CMK (cell line): ENCODE data around the gene FBLN2.

Experiments used
- DNase-seq: peaks from one replicate; pipeline ENCODE4 v3.0.0-alpha.2; 2010; ENCODE audit warnings: low read depth

FBLN2 gene

DNA sequence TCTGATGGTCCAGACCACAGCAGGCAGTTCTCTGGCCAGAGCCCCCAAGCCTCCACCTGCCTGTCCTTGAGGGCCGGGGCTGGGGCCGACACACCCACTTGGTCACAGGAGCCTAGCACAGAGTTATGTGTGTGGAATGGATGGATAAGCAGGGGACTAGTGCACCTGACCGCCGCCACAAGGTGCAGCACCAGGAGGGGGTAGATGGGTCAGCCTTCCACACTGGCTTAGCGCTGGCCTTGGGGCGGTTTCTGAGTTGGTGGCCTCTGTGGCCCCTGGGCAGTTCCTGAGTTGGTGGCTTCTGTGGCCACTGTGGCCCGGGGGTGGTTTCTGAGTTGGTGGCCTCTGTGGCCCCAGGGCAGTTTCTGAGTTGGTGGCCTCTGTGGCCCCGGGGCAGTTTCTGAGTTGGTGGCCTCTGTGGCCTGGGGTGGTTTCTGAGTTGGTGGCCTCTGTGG, 75.8 kb downstream of the FBLN2 start:
- no peak for DNase-seq

DNA sequence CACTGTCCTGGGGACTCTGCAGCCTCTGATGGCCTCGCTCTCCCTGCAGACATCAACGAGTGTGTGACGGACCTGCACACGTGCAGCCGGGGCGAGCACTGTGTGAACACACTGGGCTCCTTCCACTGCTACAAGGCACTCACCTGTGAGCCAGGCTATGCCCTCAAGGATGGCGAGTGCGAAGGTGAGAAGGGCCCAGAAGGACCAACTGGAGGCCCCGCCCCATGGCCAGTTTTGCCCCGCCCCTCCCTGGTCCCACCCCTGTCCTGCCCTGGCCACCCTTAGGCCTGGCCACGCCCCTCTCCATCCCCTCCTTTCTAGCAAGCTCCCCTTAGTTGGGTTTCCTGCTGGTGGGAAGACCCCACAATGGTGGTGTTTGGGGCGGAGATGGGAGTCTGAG, 77.5 kb downstream of the FBLN2 start:
- DNase-seq = no peak

- no peak for DNase-seq
Observed at GRCh38 chr3:13626915-13627460, 78.1 kb downstream of the FBLN2 start.

GRCh38 chr3:13627681-13628080, 78.8 kb downstream of the FBLN2 start:
- DNase-seq = no peak

- DNase-seq = no peak
Observed at GRCh38 chr3:13628432-13628831, 79.5 kb downstream of the FBLN2 start.

GRCh38 chr3:13628841-13629551, 80.1 kb downstream of the FBLN2 start:
- no peak for DNase-seq

DNA sequence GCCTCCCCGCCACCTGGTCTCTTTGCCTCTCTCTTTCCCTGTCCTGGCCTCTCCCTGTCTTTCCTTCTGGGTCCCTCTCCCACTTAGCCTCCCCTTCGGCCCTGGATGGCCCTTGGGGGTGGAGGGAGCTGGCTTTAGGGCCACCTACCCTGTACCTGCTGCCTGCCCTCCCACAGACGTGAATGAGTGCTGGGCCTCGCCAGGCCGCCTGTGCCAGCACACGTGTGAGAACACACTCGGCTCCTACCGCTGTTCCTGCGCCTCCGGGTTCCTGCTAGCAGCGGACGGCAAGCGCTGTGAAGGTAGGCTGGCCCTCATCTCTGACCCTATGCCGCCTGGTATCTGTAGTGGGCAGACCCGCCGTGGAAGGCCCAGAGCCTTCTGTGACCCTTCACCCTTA, 80.7 kb downstream of the FBLN2 start:
- DNase-seq = no peak

DNA sequence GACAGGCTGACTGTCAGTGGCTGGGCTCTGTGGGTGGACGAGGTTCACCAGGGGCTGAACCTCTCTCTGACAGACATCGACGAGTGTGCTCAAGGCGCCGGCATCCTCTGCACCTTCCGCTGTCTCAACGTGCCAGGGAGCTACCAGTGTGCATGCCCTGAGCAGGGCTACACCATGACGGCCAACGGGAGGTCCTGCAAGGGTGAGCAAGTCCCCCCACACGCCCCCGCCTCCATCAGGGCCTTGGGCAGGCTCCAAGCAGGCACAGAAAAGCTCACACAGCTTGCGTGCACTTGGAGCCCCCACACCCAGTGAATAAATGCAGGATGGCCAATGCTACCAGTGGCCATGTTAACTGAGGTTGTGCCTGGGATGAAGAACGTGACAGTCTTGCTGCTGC, 82.3 kb downstream of the FBLN2 start:
- no peak for DNase-seq

GRCh38 chr3:13633176-13633575, 84.3 kb downstream of the FBLN2 start:
- no peak for DNase-seq

DNA sequence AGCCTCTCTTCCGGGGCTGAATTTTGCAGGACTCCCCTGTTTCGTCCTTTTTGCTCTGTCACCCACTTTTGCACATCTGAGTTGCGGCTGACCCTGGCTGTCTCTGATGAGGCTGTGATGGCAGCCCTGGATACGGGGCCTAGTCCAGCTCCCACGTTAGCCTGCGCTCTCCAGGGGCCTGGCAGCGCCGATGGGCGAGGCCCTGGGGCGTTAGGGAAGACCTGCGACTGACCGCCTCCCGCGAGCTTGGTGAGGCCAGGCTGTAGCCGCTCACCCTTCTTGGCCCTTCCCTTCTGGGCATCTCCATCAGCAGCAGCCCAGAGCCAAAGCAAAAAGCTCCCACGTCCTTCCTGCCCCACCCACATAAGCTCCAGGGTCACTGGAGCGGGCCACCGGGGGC, 85.2 kb downstream of the FBLN2 start:
- no peak for DNase-seq

- DNase-seq = no peak
Observed at GRCh38 chr3:13634615-13635014, 85.7 kb downstream of the FBLN2 start.

DNA sequence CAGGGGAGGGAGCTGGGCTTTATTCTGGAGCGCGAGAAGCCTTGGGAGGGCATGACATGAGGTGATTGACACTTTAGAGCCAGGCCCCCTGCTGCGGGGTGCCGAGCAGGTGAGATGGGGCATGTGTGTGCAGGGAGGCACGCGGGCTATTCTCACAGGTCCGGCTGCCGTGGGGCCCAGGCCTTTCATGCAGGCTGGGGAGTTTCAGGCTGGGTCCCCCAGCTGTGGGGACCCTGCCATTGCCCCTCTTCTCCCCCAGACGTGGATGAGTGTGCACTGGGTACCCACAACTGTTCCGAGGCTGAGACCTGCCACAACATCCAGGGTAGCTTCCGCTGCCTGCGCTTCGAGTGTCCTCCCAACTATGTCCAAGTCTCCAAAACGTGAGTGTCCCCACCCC, 87.3 kb downstream of the FBLN2 start:
- DNase-seq = no peak

GRCh38 chr3:13636874-13637273, 87.9 kb downstream of the FBLN2 start:
- no peak for DNase-seq

GRCh38 chr3:13637311-13637891, 88.5 kb downstream of the FBLN2 start:
- no peak for DNase-seq

DNA sequence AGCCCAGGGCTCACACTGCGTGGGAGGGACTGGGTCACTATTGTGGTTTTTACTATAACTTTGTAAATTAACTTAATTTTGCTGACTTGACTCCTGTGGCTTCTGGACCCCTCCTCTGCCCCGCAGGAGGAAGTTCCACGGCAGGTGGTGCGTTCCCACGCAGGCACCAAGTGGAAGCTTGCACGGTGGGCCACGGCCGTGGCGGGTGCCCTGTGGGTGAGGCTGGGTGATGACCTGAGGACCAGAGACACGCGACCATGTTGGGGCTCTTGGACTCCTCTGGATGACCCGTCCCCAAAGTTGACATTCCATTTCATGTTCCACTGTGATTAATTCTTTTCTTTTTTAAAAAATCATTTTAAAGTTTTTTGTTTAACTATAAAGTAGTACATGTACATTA, 89.0 kb downstream of the FBLN2 start:
- no peak for DNase-seq

- no peak for DNase-seq
Observed at GRCh38 chr3:13638927-13639326, 90.0 kb downstream of the FBLN2 start.

DNA sequence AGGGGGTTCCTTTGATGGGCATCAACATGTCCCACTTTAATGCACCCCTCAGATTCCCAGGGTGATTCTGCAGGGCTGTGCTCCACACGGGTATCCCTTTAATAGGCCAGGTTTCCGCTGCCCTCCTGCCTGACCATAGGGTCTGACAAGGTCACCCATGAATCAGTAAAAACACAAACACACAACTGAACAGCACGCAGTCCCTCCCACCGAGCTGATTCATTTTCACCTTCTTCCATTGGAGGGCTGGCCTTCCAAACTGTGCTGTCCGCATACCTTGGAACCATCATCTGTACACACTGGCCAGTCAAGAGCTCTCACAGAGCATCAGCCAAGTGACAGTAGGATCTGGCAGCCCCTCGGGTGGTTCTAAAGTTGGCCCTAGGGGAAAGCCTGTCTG, 93.7 kb downstream of the FBLN2 start:
- DNase-seq = no peak

- no peak for DNase-seq
Observed at GRCh38 chr3:13644341-13645117, 95.6 kb downstream of the FBLN2 start.

DNA sequence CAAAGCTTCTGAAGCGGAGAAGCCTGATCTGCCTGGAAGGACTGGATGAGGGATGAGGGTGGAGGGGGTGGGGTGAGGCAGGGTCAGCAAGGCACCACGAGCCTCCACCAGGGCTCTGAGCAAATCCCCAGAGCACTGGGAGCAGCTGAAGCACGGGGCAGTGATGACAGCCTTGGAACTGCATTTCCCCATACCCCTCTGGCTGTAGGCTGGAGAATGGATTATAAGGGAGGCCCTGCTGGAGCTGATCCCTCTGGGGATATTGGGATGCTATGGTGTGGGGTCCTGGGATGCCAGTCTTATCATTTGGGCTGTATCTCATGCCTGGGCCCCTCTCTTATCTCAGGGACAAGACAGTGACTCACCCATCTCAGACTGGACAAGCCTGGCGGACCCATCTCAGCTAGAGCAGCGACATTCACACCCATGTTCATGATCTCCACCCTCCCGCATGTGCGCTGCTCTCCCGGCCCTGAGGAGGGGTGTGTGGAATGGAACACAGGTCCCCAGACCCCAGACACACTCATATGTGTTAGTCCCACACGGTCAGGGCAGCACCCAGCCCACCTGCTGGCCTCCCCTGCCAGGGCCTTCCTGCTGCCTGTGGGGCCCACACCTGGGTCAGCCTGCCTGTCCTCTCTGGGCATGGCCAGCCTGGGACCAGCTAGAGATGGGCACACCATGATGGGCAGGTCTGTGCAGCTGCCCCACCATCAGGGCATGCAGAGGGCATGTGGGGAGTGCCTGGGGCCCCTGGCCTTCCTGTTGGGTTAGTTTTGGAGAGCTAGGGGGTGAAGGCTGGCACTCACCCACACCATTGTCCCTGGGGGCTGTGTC, 97.1 kb downstream of the FBLN2 start:
- DNase-seq = no peak

GRCh38 chr3:13647298-13648059, 98.6 kb downstream of the FBLN2 start:
- peak; percentile 73 for DNase-seq
